ENCODE results near the gene GPR55.
"Not testable (repeated sequence)": the region's sequence is repeated elsewhere in the genome, so short reads cannot be mapped to it uniquely, and the experiment has no call there.

Gene GPR55

DNA sequence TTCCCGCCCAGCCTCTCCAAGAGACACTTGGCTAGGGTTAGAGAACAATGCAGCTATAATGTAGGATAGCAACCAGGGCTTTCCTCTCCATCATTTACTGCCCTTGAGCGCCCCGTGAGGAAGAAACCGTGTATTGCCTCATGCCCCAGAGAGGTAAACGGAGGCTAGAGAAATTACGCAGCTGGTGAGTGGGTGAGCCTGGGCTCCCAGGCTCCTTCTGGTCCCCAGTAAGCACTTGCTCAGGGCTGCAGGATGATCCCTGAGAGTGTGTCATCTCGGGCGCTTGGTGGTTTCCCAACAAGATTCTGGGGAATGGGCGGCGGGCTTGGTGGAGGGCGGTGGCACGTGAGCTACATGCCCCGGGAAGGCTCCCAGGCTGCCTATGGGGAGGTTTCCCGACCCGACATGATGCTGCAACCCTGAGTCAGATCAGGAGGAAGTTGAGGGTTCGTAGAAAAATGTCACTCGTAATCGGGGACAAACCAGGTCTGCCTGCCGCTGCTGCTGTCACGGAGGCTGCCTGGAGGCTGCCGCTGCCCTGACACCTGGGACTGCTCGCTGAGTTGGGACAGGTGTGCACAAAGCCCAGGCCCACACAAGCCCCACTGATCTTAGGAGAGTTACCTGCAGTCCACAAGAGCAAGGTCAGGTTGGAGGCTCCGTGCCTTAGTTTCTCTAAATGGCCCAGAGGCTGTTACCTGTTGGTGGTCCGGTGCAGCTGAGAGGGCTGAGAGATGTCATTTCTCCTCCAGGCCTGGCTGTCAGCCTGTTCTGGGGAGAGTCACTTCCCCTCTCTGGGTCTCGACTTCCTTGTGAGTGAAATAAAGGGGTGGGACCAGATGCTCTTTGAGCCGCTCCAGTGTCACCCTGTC, at the start of gene GPR55:
GPR55 (minus strand) TSS at position 773 of the 872 bp plus-strand sequence. CDS start 14,280 bp downstream, outside the sequence.
- Histone ChIP-seq H3K4me3 (ENCODE audit: low read depth in 1 of 2, low read length in 2 of 2) (no peak within 1 kb of the TSS), H3K27ac (ENCODE audit: low read length) (no peak within 1 kb of the TSS), H3K9me3 (ENCODE audit: control insufficient read depth in 1 of 2, low read length in 2 of 2) (no peaks in the 10 kb centered on the region), H3K4me1 (ENCODE audit: control insufficient read depth in 1 of 2, insufficient read depth in 2 of 2, low read length in 2 of 2) (no peaks in the 10 kb centered on the region), H3K27me3 (ENCODE audit: low read depth, low read length) (no peaks in the 10 kb centered on the region), H3K36me3 (ENCODE audit: control insufficient read depth in 1 of 2, insufficient read depth in 2 of 2, low read length in 2 of 2) (no peaks in the 10 kb centered on the region)

GRCh38 chr2:230974096-230974913, 49.3 kb upstream of the GPR55 start:
- no peak overlapping the region for H3K27ac ChIP-seq (ENCODE audit: low read length)
- H3K4me1 ChIP-seq (ENCODE audit: control insufficient read depth in 1 of 2, insufficient read depth in 2 of 2, low read length in 2 of 2), result no peaks in the 10 kb centered on the region
- H3K9me3 ChIP-seq (ENCODE audit: control insufficient read depth in 1 of 2, low read length in 2 of 2), result no peaks in the 10 kb centered on the region
- H3K4me3 ChIP-seq (ENCODE audit: low read depth in 1 of 2, low read length in 2 of 2), result no peak overlapping the region
- H3K36me3 ChIP-seq (ENCODE audit: control insufficient read depth in 1 of 2, insufficient read depth in 2 of 2, low read length in 2 of 2), result no peaks in the 10 kb centered on the region
- H3K27me3 ChIP-seq (ENCODE audit: low read depth, low read length), result no peaks in the 10 kb centered on the region

DNA sequence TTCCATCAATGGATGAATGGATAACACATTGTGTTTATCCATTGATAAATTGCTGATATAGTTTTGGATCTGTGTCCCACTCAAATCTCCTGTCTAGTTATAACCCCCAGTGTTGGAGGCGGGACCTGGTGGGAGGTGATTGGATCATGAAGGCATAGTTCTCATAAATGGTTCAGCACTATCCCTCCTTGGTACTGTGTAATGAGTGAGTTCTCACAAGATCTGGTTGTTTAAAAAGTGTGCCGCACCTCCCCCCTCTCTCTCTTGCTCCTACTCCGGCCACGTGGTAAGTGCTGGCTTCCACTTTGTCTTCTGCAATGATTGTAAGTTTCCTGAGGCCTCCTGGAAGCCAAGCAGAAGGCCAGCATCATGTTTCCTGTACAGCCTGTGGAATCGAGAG, 47.0 kb upstream of the GPR55 start:
- Histone ChIP-seq H3K4me1 (ENCODE audit: control insufficient read depth in 1 of 2, insufficient read depth in 2 of 2, low read length in 2 of 2) (peaks cover 0 to 3% of the 10 kb centered on the region in 2 donors), H3K4me3 (ENCODE audit: low read depth in 1 of 2, low read length in 2 of 2) (no peak overlapping the region), H3K27ac (ENCODE audit: low read length) (no peak overlapping the region), H3K27me3 (ENCODE audit: low read depth, low read length) (no peaks in the 10 kb centered on the region), H3K36me3 (ENCODE audit: control insufficient read depth in 1 of 2, insufficient read depth in 2 of 2, low read length in 2 of 2) (no peaks in the 10 kb centered on the region), H3K9me3 (ENCODE audit: control insufficient read depth in 1 of 2, low read length in 2 of 2) (no peaks in the 10 kb centered on the region)

- no peaks in the 10 kb centered on the region for H3K27me3 ChIP-seq (ENCODE audit: low read depth, low read length)
- H3K36me3 ChIP-seq (ENCODE audit: control insufficient read depth in 1 of 2, insufficient read depth in 2 of 2, low read length in 2 of 2), result no peaks in the 10 kb centered on the region
- peaks cover 0 to 3% of the 10 kb centered on the region in 2 donors for H3K4me1 ChIP-seq (ENCODE audit: control insufficient read depth in 1 of 2, insufficient read depth in 2 of 2, low read length in 2 of 2)
- no peak overlapping the region for H3K4me3 ChIP-seq (ENCODE audit: low read depth in 1 of 2, low read length in 2 of 2)
- no peaks in the 10 kb centered on the region for H3K9me3 ChIP-seq (ENCODE audit: control insufficient read depth in 1 of 2, low read length in 2 of 2)
- no peak overlapping the region for H3K27ac ChIP-seq (ENCODE audit: low read length)
These were observed 44.6 kb upstream of the GPR55 start for GRCh38 chr2:230969659-230970015.

GRCh38 chr2:230968921-230969658, 44.0 kb upstream of the GPR55 start:
- Histone ChIP-seq H3K4me3 (ENCODE audit: low read depth in 1 of 2, low read length in 2 of 2) (no peak overlapping the region), H3K36me3 (ENCODE audit: control insufficient read depth in 1 of 2, insufficient read depth in 2 of 2, low read length in 2 of 2) (no peaks in the 10 kb centered on the region), H3K4me1 (ENCODE audit: control insufficient read depth in 1 of 2, insufficient read depth in 2 of 2, low read length in 2 of 2) (peaks cover 0 to 3% of the 10 kb centered on the region in 2 donors), H3K9me3 (ENCODE audit: control insufficient read depth in 1 of 2, low read length in 2 of 2) (no peaks in the 10 kb centered on the region), H3K27me3 (ENCODE audit: low read depth, low read length) (no peaks in the 10 kb centered on the region), H3K27ac (ENCODE audit: low read length) (no peak overlapping the region)

DNA sequence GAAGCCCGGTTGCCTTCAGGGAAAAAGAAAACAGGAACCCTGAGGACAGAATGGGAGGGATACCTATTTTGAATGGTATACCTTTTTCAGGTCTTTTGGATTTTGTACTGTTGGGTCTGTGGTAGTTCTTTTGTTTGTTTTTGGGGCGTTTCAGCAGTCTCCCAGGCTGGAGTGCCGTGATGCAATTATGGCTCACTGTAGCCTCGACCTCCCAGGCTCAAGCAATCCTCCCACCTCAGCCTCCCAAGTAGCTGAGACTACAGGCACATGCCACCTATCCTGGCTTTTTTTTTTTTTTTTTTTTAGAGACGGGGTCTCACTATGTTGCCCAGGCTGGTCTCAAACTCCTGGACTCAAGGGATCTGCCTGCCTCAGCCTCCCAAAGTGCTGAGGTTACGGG, 43.3 kb upstream of the GPR55 start:
- H3K9me3 ChIP-seq (ENCODE audit: control insufficient read depth in 1 of 2, low read length in 2 of 2); H3K27ac ChIP-seq (ENCODE audit: low read length); H3K4me3 ChIP-seq (ENCODE audit: low read depth in 1 of 2, low read length in 2 of 2); H3K4me1 ChIP-seq (ENCODE audit: control insufficient read depth in 1 of 2, insufficient read depth in 2 of 2, low read length in 2 of 2); H3K27me3 ChIP-seq (ENCODE audit: low read depth, low read length); H3K36me3 ChIP-seq (ENCODE audit: control insufficient read depth in 1 of 2, insufficient read depth in 2 of 2, low read length in 2 of 2): not testable (repeated sequence)

GRCh38 chr2:230967113-230967512, 42.1 kb upstream of the GPR55 start:
- Histone ChIP-seq H3K4me3 (ENCODE audit: low read depth in 1 of 2, low read length in 2 of 2) (no peak overlapping the region), H3K36me3 (ENCODE audit: control insufficient read depth in 1 of 2, insufficient read depth in 2 of 2, low read length in 2 of 2) (no peaks in the 10 kb centered on the region), H3K27ac (ENCODE audit: low read length) (no peak overlapping the region), H3K27me3 (ENCODE audit: low read depth, low read length) (no peaks in the 10 kb centered on the region), H3K4me1 (ENCODE audit: control insufficient read depth in 1 of 2, insufficient read depth in 2 of 2, low read length in 2 of 2) (peaks cover 0 to 3% of the 10 kb centered on the region in 2 donors), H3K9me3 (ENCODE audit: control insufficient read depth in 1 of 2, low read length in 2 of 2) (no peaks in the 10 kb centered on the region)

DNA sequence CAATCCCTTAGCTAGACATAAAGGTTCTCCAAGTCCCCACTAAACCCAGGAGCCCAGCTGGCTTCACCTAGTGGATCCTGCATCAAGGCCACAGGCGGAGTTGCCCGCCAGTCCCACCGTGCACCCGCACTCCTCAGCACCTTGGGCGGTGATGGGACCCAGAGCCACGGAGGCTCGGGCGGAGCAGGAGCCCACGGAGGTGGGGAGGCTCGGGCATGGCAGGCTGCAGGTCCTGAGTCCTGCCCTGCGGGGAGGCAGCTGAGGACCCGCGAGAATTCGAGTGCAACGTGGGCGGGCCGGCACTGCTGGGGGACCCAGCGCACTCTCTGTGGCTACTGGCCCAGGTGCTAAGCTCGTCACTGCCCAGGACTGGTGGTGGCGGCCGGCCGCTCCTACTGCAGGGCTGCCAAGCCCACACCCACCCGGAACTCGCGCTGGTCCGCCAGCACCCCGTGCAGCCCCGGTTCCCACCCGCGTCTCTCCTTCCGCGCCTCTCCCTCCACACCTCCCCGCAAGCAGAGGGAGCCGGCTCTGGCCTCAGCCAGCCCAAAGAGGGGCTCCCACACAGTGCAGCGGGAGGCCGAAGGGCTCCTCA, 39.2 kb upstream of the GPR55 start:
- Histone ChIP-seq H3K27me3 (ENCODE audit: low read depth, low read length) (no peaks in the 10 kb centered on the region), H3K4me3 (ENCODE audit: low read depth in 1 of 2, low read length in 2 of 2) (no peak overlapping the region), H3K27ac (ENCODE audit: low read length) (no peak overlapping the region), H3K4me1 (ENCODE audit: control insufficient read depth in 1 of 2, insufficient read depth in 2 of 2, low read length in 2 of 2) (peaks cover 0 to 3% of the 10 kb centered on the region in 2 donors), H3K9me3 (ENCODE audit: control insufficient read depth in 1 of 2, low read length in 2 of 2) (no peaks in the 10 kb centered on the region), H3K36me3 (ENCODE audit: control insufficient read depth in 1 of 2, insufficient read depth in 2 of 2, low read length in 2 of 2) (no peaks in the 10 kb centered on the region)

- H3K27me3 ChIP-seq (ENCODE audit: low read depth, low read length), result peaks cover 14% of the 10 kb centered on the region
- H3K4me1 ChIP-seq (ENCODE audit: control insufficient read depth in 1 of 2, insufficient read depth in 2 of 2, low read length in 2 of 2), result no peaks in the 10 kb centered on the region
- no peak overlapping the region for H3K27ac ChIP-seq (ENCODE audit: low read length)
- H3K36me3 ChIP-seq (ENCODE audit: control insufficient read depth in 1 of 2, insufficient read depth in 2 of 2, low read length in 2 of 2), result no peaks in the 10 kb centered on the region
- no peaks in the 10 kb centered on the region for H3K9me3 ChIP-seq (ENCODE audit: control insufficient read depth in 1 of 2, low read length in 2 of 2)
- H3K4me3 ChIP-seq (ENCODE audit: low read depth in 1 of 2, low read length in 2 of 2), result no peak overlapping the region
These were observed 36.0 kb upstream of the GPR55 start for GRCh38 chr2:230961091-230961491.

GRCh38 chr2:230960026-230960425, 35.0 kb upstream of the GPR55 start:
- H3K9me3 ChIP-seq (ENCODE audit: control insufficient read depth in 1 of 2, low read length in 2 of 2), result no peaks in the 10 kb centered on the region
- H3K4me1 ChIP-seq (ENCODE audit: control insufficient read depth in 1 of 2, insufficient read depth in 2 of 2, low read length in 2 of 2), result no peaks in the 10 kb centered on the region

More at GRCh38 chr2:230960026-230960425, 35.0 kb upstream of the GPR55 start:
- Histone ChIP-seq H3K27ac (ENCODE audit: low read length) (no peak overlapping the region), H3K4me3 (ENCODE audit: low read depth in 1 of 2, low read length in 2 of 2) (no peak overlapping the region), H3K27me3 (ENCODE audit: low read depth, low read length) (peaks cover 14% of the 10 kb centered on the region), H3K36me3 (ENCODE audit: control insufficient read depth in 1 of 2, insufficient read depth in 2 of 2, low read length in 2 of 2) (no peaks in the 10 kb centered on the region)
